H9 (cell line): ENCODE measurements around the gene ZNF428. TPM values are rescaled to one million over a fixed set of nuclear protein-coding genes. Genes with fewer than 3 reads are reported as not detected.
A peak's percentile ranks its signal among the peaks of the same experiment; 100 is the strongest.

Source experiments
- DNase-seq: peaks from one replicate; pipeline ENCODE4 v3.0.0-alpha.2; 2017
- H2AFZ ChIP-seq: one replicate; pipeline ENCODE4 v1.6.1; 2013; ENCODE audit warnings: mild to moderate bottlenecking, low read length, control low read depth, moderate library complexity
- H2AK5ac ChIP-seq: 2 replicates; pipeline ENCODE4 v1.6.1; 2013; ENCODE audit warnings: low read length, control low read depth, mixed read lengths; ENCODE audit not compliant: insufficient read length
- H2BK120ac ChIP-seq: one replicate; pipeline ENCODE4 v1.6.1; 2013; ENCODE audit warnings: low read depth, mild to moderate bottlenecking, low read length, control low read depth, inconsistent platforms; ENCODE audit not compliant: poor library complexity, severe bottlenecking
- H2BK12ac ChIP-seq: 2 replicates; pipeline ENCODE4 v1.6.1; 2013; ENCODE audit warnings: low read length, control low read depth, mixed read lengths, low read depth; ENCODE audit not compliant: insufficient read length
- H2BK15ac ChIP-seq: 2 replicates; pipeline ENCODE4 v1.6.1; 2013; ENCODE audit warnings: low read depth, low read length, control low read depth
- H2BK20ac ChIP-seq: one replicate; pipeline ENCODE4 v1.6.1; 2013; ENCODE audit warnings: low read depth, mild to moderate bottlenecking, low read length, control low read depth, inconsistent platforms; ENCODE audit not compliant: poor library complexity, severe bottlenecking
- H2BK5ac ChIP-seq: 2 replicates; pipeline ENCODE4 v1.6.1; 2013; ENCODE audit warnings: low read length, control low read depth, mixed read lengths; ENCODE audit not compliant: insufficient read length
- H3K14ac ChIP-seq: 2 replicates; pipeline ENCODE4 v1.6.1; 2013; ENCODE audit warnings: low read length, control low read depth; ENCODE audit not compliant: insufficient read depth
- H3K18ac ChIP-seq: 2 replicates; pipeline ENCODE4 v1.6.1; 2013; ENCODE audit warnings: low read depth, mild to moderate bottlenecking, mixed read lengths, low read length, control low read depth; ENCODE audit not compliant: insufficient read length
- H3K23ac ChIP-seq: 2 replicates; pipeline ENCODE4 v1.6.1; 2013; ENCODE audit warnings: low read length, control low read depth, mixed read lengths, low read depth; ENCODE audit not compliant: insufficient read length
- H3K23me2 ChIP-seq: 2 replicates; pipeline ENCODE4 v1.6.1; 2013; ENCODE audit warnings: low read depth, mild to moderate bottlenecking, mixed read lengths, low read length, control low read depth; ENCODE audit not compliant: insufficient read length, poor library complexity, severe bottlenecking
- H3K27ac ChIP-seq: 2 replicates; pipeline ENCODE4 v1.5.1; 2013; ENCODE audit warnings: low read length, control low read depth, mixed read lengths, low read depth; ENCODE audit not compliant: insufficient read length
- H3K27me3 ChIP-seq: 2 replicates; pipeline ENCODE4 v1.6.1; 2013; ENCODE audit warnings: low read length, control low read depth, inconsistent platforms; ENCODE audit not compliant: insufficient read depth
- H3K4ac ChIP-seq: 2 replicates; pipeline ENCODE4 v1.6.1; 2013; ENCODE audit warnings: low read depth, mild to moderate bottlenecking, control low read depth, inconsistent platforms, low read length, moderate library complexity
- H3K4me1 ChIP-seq: 2 replicates; pipeline ENCODE4 v1.6.1; 2013; ENCODE audit warnings: low read length, control low read depth, inconsistent platforms; ENCODE audit not compliant: insufficient read depth
- H3K4me2 ChIP-seq: 2 replicates; pipeline ENCODE4 v1.6.1; 2013; ENCODE audit warnings: low read length, control low read depth, mixed read lengths; ENCODE audit not compliant: insufficient read length, insufficient read depth
- H3K56ac ChIP-seq: 2 replicates; pipeline ENCODE4 v1.6.1; 2013; ENCODE audit warnings: low read depth, mild to moderate bottlenecking, mixed read lengths, low read length, control low read depth; ENCODE audit not compliant: insufficient read length
- H3K79me1 ChIP-seq: 2 replicates; pipeline ENCODE4 v1.6.1; 2013; ENCODE audit warnings: low read depth, mild to moderate bottlenecking, moderate library complexity, low read length, control low read depth, inconsistent platforms; ENCODE audit not compliant: insufficient read depth, poor library complexity, severe bottlenecking
- H3K79me2 ChIP-seq: 2 replicates; pipeline ENCODE4 v1.6.1; 2013; ENCODE audit warnings: low read length, control low read depth, inconsistent platforms; ENCODE audit not compliant: insufficient read depth
- H3K9ac ChIP-seq: 2 replicates; pipeline ENCODE4 v1.6.1; 2013; ENCODE audit warnings: low read length, control low read depth, mixed read lengths; ENCODE audit not compliant: insufficient read length; ENCODE audit errors: extremely low read depth
- H3K9me3 ChIP-seq: one replicate; pipeline ENCODE4 v1.6.1; 2013; ENCODE audit warnings: low read depth, low read length, inconsistent platforms; ENCODE audit not compliant: control insufficient read depth
- H3T11ph ChIP-seq: one replicate; pipeline ENCODE4 v1.6.1; 2013; ENCODE audit warnings: mild to moderate bottlenecking, low read length, control low read depth, inconsistent platforms
- H4K20me1 ChIP-seq: one replicate; pipeline ENCODE4 v1.6.1; 2013; ENCODE audit not compliant: control insufficient read depth, insufficient read length, insufficient read depth
- H4K5ac ChIP-seq: 2 replicates; pipeline ENCODE4 v1.6.1; 2013; ENCODE audit warnings: low read depth, mild to moderate bottlenecking, mixed read lengths, low read length, control low read depth; ENCODE audit not compliant: insufficient read length
- H4K8ac ChIP-seq: replicated peaks from 2 replicates; pipeline ENCODE4 v1.6.1; 2013; ENCODE audit warnings: low read length, control low read depth, mixed read lengths, low read depth; ENCODE audit not compliant: insufficient read length
- H4K91ac ChIP-seq: 2 replicates; pipeline ENCODE4 v1.6.1; 2013; ENCODE audit warnings: low read depth, mild to moderate bottlenecking, moderate library complexity, mixed read lengths, low read length, control low read depth; ENCODE audit not compliant: insufficient read length
- H3K27ac Mint-ChIP-seq, 3 experiments: 2 replicates in 2 of 3; 3 replicates in 1 of 3; pipeline ENCODE4 v1.8.0; 2020 to 2021; ENCODE audit warnings: mixed read lengths in 3 of 3, mild to moderate bottlenecking in 1 of 3, moderate library complexity in 1 of 3
- H3K27me3 Mint-ChIP-seq: 2 replicates; pipeline ENCODE4 v1.8.0; 2021; ENCODE audit warnings: low read depth, mild to moderate bottlenecking, moderate library complexity, mixed read lengths
- H3K36me3 Mint-ChIP-seq, 3 experiments: 2 replicates in 2 of 3; 3 replicates in 1 of 3; pipeline ENCODE4 v1.8.0; 2020 to 2021; ENCODE audit warnings: low read depth in 3 of 3, mixed read lengths in 3 of 3; ENCODE audit not compliant: insufficient read depth in 1 of 3
- H3K4me1 Mint-ChIP-seq, 2 experiments: 2 replicates each; pipeline ENCODE4 v1.8.0; 2020; ENCODE audit warnings: mixed read lengths in 2 of 2
- H3K4me3 Mint-ChIP-seq, 2 experiments: 2 replicates in 1 of 2; 3 replicates in 1 of 2; pipeline ENCODE4 v1.8.0; 2020 to 2021; ENCODE audit warnings: mild to moderate bottlenecking in 2 of 2, mixed read lengths in 2 of 2, moderate library complexity in 1 of 2
- H3K9me3 Mint-ChIP-seq, 2 experiments: 2 replicates in 1 of 2; 3 replicates in 1 of 2; pipeline ENCODE4 v1.8.0; 2020; ENCODE audit warnings: mild to moderate bottlenecking in 2 of 2, mixed read lengths in 2 of 2, moderate library complexity in 1 of 2
- WGBS: extraction: QIAGEN DNeasy Blood & Tissue Kit; methylation state at CpG from one replicate; pipeline ENCODE4 v1.1.7; 2013; ENCODE audit warnings: missing lambda C conversion rate, low lambda C conversion rate, mixed read lengths; ENCODE audit not compliant: insufficient read length; ENCODE audit errors: extremely low coverage; 5-methylcytosine and 5-hydroxymethylcytosine counted together
- total RNA-seq: library from RNA; stranded (reverse); gene quantifications from 2 replicates; pipeline ENCODE4 v1.2.1, GENCODE V29; 2021
- TF ChIP-seq, protein P1 (sequence below): fragments of 200-600 bp; sonication (generic); conservative IDR thresholded peaks from 3 replicates; pipeline ENCODE4 v1.8.0; 2021; ENCODE audit warnings: antibody characterized with exemption, mild to moderate bottlenecking

The ZNF428 gene
- total RNA-seq, 1 experiment from 2014 or later = 30.3 TPM

DNA sequence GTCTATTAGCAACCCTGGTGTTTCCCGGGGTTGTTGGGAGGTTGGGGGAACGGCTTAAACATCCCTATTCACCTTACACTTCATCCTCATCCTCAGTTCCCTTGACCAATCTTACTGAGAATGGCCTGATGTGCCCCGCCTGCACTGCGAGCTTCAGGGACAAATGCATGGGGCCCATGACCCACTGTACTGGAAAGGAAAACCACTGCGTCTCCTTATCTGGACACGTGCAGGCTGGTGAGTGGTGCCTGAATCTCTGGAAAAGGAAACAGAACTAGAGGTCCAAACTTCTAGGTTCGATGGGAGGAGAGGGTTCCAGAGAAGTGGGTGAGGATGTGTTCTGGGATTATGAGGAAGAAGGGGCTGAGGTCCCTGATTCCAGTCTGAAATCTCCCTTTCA lies 38.0 kb downstream of the ZNF428 start:
- peak overlapping the region; percentile 86 to 92 for H3K4me3 Mint-ChIP-seq
- no peak overlapping the region for H4K8ac ChIP-seq
- H3K79me2 ChIP-seq = no peaks in the 10 kb centered on the region
- no peak overlapping the region for H3K27ac ChIP-seq
- H4K5ac ChIP-seq = no peak overlapping the region
- H3K4me1 Mint-ChIP-seq = peaks cover 27 to 38% of the 10 kb centered on the region in 2 experiments
- TF ChIP-seq, protein P1, sequence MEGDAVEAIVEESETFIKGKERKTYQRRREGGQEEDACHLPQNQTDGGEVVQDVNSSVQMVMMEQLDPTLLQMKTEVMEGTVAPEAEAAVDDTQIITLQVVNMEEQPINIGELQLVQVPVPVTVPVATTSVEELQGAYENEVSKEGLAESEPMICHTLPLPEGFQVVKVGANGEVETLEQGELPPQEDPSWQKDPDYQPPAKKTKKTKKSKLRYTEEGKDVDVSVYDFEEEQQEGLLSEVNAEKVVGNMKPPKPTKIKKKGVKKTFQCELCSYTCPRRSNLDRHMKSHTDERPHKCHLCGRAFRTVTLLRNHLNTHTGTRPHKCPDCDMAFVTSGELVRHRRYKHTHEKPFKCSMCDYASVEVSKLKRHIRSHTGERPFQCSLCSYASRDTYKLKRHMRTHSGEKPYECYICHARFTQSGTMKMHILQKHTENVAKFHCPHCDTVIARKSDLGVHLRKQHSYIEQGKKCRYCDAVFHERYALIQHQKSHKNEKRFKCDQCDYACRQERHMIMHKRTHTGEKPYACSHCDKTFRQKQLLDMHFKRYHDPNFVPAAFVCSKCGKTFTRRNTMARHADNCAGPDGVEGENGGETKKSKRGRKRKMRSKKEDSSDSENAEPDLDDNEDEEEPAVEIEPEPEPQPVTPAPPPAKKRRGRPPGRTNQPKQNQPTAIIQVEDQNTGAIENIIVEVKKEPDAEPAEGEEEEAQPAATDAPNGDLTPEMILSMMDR = no peak
- no peak overlapping the region for H3T11ph ChIP-seq
- no peak for DNase-seq
- H3K56ac ChIP-seq = no peak overlapping the region
- peaks cover 4 to 17% (median 10%) of the 10 kb centered on the region in 3 experiments; a peak in 4 of 7 replicates for H3K36me3 Mint-ChIP-seq
- H3K79me1 ChIP-seq = no peaks in the 10 kb centered on the region
- H3K9ac ChIP-seq = peak overlapping the region; percentile 20
- H2BK20ac ChIP-seq = no peak overlapping the region
- H2BK12ac ChIP-seq = no peak overlapping the region
- H2BK120ac ChIP-seq = no peak overlapping the region
- H3K18ac ChIP-seq = no peak overlapping the region
- H4K91ac ChIP-seq = no peak overlapping the region
- H3K27me3 Mint-ChIP-seq = no peaks in the 10 kb centered on the region
- H3K9me3 ChIP-seq = no peaks in the 10 kb centered on the region
- no peak overlapping the region for H3K23ac ChIP-seq
- no peak overlapping the region for H2BK5ac ChIP-seq
- no peaks in the 10 kb centered on the region for H4K20me1 ChIP-seq
- no peaks in the 10 kb centered on the region for H3K9me3 Mint-ChIP-seq
- H3K27ac Mint-ChIP-seq = no peak overlapping the region
- H3K27me3 ChIP-seq = no peaks in the 10 kb centered on the region
- no peak overlapping the region for H3K14ac ChIP-seq
- peaks cover 5% of the 10 kb centered on the region for H3K23me2 ChIP-seq
- peak overlapping the region; percentile 86 for H3K4me2 ChIP-seq
- no peaks in the 10 kb centered on the region for H3K4me1 ChIP-seq
- no peak overlapping the region for H2AFZ ChIP-seq
- no peak overlapping the region for H2AK5ac ChIP-seq
- no CpG with 5 or more reads among the region's 7 CpGs for WGBS
- H2BK15ac ChIP-seq = no peak overlapping the region
- no peak overlapping the region for H3K4ac ChIP-seq
